T-helper 2 cell (primary cell): Measurements from ENCODE around the gene ABO.
"Not testable (repeated sequence)": the region's sequence is repeated elsewhere in the genome, so short reads cannot be mapped to it uniquely, and the experiment has no call there.

Experiments
- DNase-seq, 5 experiments: peaks; one replicate each; pipeline versions ENCODE4 v3.0.0 to v3.0.0-alpha.2; 2012 to 2022

Gene ABO

DNA sequence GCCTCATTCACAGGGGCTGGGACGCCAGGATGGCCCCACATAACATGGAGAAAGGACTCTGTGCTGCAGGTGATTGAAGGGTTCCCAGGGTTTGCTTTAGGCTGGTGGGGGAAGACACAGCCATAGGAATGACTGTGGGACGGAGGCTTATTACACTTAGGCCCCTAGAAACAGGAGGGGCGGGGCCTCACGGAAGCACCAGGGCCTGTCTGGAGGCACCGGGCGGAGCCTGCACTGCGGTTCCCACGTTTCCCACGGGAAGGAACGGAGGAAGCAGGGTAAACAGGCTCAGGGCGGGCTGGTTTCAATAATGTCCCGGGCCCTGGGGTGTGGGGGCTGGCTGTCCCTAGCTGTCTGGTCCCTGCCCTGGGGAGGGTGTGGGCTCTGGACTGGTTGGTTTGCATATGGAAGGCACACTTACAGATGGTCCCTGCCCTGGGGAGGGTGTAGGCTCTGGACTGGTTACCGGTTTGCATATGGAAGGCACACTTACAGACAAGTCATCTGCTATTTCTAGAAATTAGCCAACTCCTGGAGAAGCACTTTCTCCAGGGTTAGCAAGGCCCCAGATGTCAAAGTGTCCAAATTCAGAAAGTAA is 51.7 kb downstream of the ABO start:
- DNase-seq = not testable (repeated sequence)

DNA sequence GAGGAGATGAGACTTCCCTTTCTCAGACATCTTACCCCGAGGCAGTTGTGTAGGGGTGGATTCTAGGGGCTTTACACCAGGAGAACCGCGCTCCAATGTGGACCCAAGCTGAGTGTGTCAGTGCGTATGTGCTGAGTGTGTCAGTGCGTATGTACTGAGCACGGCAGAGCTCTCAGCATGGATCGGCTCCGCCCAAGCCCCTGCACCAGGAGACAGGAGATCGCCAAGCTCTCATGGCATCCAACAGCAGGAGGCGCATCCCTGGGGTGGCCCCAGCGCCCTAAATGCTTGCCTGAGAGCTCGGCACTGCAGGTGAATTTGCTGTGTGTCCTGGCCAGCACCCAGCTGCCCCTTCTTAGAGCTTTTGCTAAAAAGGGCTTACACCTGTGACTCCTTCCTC is 53.0 kb downstream of the ABO start:
- DNase-seq = not testable (repeated sequence)

GRCh38 chr9:133221177-133221809 is 53.7 kb downstream of the ABO start:
- DNase-seq = peak in 1 of 5 experiments; percentile 8

- not testable (repeated sequence) for DNase-seq
These were observed 56.7 kb downstream of the ABO start for GRCh38 chr9:133218049-133218975.

GRCh38 chr9:133217333-133217988 is 57.5 kb downstream of the ABO start:
- DNase-seq = not testable (repeated sequence)

- not testable (repeated sequence) for DNase-seq
These were observed 60.7 kb downstream of the ABO start for GRCh38 chr9:133214276-133214675.

GRCh38 chr9:133210609-133211008 is 64.4 kb downstream of the ABO start:
- no peak for DNase-seq

DNA sequence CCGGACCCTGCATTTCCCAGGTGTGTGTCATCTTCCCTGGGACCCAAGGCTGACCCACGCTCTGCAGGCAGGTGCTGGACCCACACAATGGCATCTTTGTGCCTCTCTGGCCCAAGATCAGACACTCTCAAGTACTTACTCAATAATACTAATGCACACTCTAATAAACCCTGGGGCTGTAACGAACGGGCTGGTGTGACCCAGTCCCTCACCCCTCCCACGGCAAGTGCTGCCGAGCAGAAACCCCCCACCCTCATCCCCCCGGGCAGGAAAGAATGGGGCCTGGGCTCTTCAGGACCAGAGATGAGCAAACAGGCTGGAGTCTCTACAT is 64.8 kb downstream of the ABO start:
- DNase-seq = no peak

- not testable (repeated sequence) for DNase-seq
These were observed 65.4 kb downstream of the ABO start for GRCh38 chr9:133209327-133210201.

- DNase-seq = not testable (repeated sequence)
These were observed 66.1 kb downstream of the ABO start, which contains the start of gene OBP2B for GRCh38 chr9:133208880-133209300. Gene OBP2B, minus strand, starts transcription at chr9:133209250. Its CDS starts 51 bp downstream, at chr9:133209199.

GRCh38 chr9:133208171-133208879 is 66.7 kb downstream of the ABO start:
- not testable (repeated sequence) for DNase-seq

- DNase-seq = no peak
These were observed 67.3 kb downstream of the ABO start for GRCh38 chr9:133207540-133208170.

DNA sequence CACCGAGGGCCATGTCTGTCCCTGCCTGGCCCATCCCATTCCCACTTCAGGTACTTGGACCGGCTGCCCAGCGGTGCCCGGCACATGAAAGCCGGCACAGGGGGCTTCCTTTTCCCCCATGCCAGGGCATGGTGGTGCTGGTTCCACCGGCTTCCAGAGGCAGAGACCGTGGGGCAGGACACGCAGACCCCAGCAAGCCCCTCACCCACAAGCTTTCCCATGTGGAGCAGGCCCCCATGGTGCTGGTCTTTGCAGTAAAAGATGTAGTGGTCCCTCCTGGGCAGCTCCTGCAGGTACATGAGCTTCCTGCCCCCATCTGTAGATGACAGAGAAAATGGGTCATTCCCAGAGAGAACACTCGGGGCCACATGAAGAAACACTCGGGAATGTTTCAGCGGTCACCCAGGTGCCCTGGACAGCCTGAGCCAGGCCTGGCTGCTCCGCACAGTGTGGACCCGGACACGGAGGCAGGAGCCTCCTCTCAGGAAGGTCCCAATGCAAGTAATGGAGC is 67.9 kb downstream of the ABO start:
- no peak for DNase-seq

DNA sequence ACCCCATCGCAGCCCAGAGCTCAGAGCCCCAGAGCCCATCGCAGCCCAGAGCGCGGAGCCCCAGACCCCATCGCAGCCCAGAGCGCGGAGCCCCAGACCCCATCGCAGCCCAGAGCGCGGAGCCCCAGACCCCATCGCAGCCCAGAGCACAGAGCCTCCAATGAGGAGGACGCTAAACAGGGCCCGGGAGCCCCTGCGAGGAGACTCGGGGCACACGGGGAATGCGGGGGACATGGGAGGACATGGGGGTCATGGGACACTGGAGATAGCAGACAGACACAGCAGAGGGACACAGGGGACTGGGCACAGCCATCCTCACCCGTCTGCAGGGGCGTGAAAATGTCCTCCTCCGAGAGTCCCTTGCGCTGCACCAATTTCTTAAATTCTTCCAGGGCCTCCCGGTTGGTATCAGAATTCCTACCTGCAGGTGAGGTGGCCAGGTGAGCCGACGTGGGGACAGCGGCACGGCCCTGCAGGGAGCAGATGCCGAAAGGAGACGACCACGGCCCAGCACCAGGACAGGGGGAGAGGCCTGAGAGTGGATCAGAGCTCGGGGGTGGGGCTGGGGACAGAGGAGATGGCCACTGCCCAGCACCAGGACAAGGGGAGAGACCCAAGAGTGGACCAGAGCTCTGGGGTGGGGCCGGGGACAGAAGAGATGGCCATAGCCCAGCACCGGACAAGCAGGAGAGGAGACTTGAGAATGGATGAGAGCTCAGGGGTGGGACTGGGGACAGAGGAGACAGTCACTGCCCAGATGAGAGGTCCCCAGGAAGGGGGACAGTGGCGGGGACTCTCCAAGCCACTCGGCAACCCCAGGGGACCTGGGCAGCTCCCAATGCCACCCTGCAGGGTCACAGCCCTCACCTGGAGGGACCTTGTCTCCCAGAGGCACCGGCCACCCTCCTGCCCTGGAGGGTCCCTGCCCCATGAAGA is 68.7 kb downstream of the ABO start:
- no peak for DNase-seq

DNA sequence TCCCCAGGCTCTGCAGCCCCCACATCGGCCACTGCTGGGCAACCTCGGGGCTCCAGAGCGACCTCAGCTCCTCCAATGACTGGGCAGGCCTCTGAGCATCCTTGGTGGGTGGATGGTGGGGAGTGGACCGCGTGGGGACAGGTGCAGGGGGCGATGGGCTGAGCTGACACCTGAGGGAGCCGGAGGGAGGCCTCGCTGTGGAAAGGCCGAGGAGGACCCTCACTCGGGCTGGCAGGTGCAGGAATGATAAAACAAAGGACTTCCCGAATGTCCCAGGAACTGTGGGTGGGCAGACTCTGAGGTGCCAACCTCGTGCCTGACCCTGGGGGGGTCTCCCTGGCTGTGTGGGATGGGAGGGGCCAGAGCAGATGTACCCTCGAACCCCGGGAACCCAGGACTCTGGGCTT is 69.5 kb downstream of the ABO start:
- DNase-seq = not testable (repeated sequence)
